Activated CD4-positive, alpha-beta T cell treated with anti-CD3 and anti-CD28 coated beads for 1 hour (primary cell): ENCODE measurements around the gene C19orf47.
"Not testable (repeated sequence)": the region's sequence is repeated elsewhere in the genome, so short reads cannot be mapped to it uniquely, and the experiment has no call there.

ENCODE experiments used
- DNase-seq: peaks from one replicate; pipeline ENCODE4 v3.0.0-alpha.2; 2020

The C19orf47 gene

DNA sequence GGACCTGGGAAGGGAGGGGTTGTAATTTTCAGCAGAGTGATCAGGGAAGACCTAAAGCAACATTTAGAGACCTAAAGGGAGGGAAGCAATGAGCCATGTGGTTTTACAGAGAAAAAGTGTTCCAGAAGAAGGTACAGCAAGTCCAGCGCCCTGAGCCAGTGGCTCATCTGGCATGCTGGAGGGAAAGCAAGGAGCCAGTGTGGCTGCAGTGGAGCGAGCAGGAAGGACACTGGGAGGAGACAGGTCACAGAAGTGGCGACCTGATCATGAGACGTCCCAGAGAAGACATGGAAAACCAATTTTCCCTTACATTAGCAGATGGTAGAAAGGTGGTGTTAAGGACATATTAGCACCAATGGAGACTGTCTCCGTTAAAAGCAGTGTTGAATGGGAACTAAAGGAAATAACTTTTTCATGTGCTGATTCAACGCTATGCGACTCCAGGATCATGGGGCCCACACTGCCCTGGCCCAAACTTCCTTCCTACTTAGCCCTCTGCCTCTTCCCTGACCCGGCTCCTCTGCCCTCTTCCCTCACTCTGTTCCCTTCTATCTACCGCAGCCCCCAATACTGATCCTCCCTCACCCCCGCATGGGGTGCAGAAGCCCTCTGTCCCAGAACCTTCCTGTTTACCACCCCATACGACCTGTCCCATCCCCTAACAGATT, 5.4 kb downstream of the C19orf47 start:
- no peak for DNase-seq

DNA sequence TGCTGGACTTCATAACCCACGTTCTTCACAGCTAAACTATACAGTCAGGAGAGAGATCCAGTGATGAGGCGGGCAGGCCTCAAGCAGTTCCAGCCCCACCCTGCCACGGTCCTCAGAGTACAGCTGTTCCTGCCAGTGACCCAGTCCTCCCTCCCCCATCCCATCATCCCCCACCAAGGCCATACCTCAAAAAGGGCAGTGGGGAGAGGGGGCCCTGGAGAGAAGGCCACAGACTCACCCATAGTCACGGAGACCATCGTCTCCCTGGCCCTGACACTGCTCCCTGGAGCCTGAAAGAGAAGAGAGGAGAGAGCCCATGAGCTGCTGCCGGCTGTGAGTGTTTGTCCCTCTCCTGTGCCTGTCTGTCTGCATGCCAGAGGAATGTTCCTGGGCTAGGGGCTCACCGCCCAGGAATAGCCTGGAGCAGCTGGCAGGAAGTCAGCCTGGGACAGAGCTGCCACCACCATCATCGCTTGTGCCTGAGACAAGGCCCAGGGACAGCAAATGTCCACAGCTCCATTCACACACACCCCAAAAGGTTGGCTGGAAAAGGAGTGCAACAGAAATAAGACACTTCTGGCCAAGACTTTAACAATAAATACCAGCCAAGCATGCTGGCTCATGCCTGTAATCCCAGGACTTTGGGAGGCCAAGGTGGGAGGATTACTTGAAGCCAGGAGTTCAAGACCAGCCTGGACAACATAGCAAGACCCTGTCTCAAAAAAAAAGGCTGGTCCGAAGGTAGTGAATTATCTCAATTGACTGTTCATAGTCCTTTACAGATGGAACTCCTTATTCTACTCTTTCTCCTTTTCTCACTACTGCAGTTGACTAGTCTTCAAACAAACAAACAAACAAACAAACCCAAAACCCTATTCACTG, 6.4 kb downstream of the C19orf47 start:
- no peak for DNase-seq

DNA sequence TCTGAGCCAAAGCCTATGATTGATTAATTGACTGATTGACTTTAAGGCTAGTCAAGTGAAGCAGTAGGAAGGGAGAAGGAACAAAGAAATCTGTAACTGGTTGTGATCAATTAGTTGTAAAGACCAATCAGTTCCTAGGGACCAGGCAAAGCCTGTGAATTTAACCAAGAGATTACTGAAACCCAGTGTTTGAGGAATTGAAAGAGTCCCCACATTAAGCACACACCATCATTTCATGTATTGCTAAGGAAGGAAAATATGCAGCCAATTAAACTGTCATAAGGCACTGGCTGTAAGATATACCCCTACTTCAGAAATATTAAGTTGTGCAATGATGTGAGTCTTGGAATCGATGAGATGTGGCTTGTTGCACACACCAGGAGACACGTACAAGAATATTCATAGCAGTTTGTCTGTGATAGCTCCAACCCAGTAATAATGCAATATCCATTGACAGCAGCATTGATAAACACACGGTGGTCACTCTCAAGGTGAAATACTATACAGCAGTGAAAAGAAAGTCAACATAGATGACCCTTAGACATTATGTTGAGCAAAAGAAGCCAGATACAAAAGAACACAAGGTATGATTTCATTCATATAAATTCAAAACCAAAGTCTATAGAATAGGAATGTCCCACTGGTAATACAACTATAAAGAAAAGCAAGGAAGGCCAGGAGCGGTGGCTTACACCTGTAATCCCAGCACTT, 9.0 kb downstream of the C19orf47 start:
- no peak for DNase-seq

DNA sequence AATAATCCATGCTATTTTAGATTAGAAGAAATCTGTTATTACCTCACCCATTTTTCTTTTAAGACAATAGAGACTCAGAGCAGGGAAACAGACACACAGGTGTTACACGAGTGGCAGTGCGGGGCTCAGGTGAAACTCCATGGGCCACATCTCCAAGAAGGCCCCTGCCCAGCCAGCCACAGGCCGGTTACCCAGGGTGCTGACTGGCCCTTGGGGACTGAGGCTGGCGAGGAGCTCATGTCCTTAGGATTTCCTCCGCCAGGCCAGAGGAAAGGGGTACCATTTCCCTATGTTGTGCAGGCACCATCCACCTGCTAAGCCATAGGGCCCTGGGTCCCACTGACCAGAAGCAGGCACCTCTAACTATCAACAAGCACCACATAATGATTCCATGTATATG, 10.6 kb downstream of the C19orf47 start:
- DNase-seq = no peak

DNA sequence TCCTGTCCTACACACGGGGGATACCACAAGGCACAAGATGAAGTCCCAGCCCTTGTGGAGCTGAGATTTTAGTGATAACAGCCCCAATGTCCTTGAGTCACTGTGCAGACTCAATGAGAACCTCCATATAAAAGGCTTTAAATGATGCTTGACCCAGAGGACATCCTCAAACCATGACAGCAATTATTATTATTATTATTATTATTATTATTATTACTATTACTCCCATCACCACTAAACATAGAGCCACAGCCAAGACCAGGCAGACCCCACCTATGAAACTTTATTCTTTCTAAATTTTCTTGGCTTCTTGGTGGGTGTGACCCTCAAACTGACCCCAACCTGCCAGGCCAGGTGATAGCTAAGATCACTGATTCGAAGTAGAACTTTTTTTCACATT, 11.1 kb downstream of the C19orf47 start:
- no peak for DNase-seq

DNA sequence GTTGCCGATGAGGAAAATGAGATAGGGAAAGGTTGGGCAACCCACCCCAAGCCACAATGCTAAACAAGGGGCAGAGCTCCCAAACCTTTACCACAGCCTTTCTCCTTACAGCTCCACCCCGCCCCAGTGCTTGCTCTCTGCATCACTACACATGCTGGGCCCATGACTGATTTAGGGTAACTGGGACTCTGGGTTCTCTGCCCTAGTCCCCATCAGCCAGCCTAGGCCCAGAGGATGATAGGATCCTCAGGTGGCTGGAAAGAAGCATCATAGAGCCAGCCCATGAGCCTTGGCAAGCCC, 11.6 kb downstream of the C19orf47 start:
- no peak for DNase-seq

DNA sequence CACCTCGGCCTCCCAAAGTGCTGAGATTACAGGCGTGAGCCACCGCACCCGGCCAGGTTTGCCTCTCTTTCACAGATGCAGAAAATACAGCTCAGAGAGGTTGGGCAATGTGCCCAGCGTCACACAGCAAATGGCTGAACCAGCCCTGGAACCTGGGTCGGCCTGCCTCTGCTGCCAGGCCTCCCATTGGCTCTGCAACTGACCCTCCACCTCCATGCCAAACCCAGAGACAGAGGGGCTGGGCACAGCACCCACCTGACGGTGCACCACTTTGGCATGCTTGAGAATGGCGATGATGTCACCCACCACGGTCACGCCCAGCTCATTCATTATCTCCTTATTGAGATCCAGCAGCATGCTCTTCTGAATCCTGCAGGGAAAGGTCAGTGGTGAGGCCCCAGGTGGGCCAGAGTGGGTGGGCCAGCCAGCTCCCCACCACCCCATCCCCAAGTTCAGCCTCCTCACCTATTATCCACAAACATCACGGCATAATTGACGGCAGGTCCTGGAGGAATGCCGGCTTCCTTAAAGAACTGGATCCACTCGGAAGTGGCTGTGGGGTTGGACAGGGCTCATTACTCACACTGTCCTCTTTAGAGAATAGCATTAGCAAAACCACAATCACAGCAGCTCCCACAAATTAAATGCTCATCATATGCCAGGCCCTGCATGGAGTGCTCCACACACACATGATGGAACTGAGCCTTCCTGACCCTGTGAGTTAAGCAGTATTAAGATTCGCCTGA, 12.2 kb downstream of the C19orf47 start:
- DNase-seq = no peak

DNA sequence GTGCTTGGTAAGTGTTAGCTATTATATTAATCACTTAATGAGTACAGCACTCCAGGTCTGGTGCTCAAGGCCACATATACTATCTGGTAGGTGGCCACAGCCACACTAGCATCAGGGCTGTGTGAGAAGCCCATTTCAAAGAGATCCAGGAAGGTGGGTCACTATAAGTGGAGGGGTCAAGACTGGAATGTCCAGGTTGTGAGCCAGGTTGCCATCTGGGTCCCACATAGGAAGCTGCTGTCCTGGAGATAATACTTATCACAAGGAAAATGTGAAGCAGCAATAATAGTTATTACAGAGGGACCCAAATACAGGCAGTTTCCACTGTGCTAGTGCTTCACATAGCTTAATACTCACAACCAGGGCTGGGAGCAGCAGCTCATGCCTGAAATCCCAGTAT, 13.1 kb downstream of the C19orf47 start:
- DNase-seq = no peak

DNA sequence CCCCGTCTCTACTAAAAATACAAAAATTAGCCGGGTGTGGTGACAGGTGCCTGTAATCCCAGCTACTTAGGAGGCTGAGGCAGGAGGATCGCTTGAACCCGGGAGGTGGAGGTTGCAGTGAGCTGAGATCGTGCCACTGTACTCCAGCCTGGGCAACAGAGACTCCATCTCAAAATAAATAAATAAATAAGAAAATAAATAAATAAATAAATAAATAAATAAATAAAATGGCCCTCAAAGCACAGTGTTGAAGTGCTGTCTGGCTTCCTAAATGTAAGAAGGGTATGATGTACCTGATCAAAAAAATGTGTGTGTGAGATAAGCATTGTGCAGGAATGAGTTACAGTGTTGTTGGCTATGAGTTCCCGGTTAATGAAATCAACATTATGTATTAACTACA, 15.1 kb downstream of the C19orf47 start:
- not testable (repeated sequence) for DNase-seq

DNA sequence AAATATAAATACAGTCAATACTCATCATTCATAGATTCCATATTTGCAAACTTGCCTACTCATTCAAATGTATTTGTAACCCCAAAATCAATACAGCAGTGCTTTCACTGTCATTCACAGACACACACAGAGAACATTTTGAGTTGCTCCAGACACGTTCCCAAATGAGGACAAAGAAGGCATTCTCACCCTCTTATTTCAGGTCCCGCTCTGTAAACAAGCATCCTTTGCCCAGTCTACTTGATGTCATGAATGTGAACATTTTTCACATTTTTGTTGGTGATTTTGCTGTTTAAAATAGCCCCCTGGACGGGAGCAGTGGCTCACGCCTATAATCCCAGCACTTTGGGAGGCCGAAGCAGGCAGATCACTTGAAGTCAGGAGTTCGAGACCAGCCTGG, 15.5 kb downstream of the C19orf47 start:
- DNase-seq = no peak

DNA sequence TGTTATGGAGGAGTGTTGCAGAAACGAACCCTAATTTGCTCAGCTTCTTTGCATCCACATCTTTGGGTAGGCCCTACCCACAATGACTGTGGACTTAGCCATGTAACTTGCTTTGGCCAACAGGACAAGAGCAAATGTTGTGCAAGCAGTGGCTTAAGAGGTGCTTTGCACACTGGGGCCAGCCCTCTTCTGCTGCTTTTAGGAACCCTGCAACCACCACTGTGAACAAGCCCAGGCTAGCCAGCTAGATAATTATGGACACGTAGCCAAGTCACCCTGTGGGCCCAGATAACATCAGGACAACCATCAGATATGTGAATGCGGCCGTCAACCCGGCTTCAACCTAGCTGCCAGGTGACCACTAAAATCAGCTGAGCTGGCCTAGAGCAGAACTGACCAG, 17.1 kb downstream of the C19orf47 start:
- DNase-seq = no peak

DNA sequence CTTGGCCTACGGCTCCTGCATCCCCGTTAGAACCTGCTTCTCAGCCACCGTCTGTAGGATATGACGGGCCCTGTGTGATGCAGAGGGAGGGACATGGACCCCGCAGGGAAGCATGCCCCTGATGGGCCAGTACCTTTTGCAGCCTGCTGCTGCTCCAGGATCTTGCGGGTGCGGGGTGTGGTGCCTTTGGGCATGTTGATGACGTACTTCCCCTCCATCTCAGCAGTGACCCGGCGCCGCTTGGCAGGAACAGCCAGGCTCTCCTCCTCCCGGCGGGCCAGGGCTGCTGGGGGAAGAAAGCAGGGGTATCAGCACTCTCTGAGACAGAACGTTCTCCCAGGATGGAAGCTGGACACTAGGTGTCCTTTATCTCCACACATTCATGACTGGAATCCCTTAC, 22.0 kb downstream of the C19orf47 start:
- no peak for DNase-seq

DNA sequence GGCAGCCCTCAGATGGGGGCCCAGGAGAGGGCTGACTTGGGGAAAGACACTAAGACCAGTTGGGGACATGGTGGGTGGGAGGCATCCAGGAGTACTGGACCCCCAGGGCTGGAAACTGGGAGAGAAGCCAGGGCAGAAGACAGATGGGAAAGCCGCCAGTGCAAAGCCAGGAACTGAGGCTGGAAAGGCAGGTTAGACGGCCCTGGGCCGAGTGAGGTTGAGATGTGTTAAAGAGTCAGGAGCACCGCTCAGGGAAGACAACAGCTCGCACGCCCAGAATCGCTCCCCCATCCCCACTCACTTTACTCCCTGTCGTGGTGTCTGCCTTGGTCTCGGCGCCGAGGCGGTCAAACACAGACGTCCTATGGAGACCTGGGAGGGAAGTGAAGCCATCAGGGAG, 24.5 kb downstream of the C19orf47 start:
- no peak for DNase-seq

DNA sequence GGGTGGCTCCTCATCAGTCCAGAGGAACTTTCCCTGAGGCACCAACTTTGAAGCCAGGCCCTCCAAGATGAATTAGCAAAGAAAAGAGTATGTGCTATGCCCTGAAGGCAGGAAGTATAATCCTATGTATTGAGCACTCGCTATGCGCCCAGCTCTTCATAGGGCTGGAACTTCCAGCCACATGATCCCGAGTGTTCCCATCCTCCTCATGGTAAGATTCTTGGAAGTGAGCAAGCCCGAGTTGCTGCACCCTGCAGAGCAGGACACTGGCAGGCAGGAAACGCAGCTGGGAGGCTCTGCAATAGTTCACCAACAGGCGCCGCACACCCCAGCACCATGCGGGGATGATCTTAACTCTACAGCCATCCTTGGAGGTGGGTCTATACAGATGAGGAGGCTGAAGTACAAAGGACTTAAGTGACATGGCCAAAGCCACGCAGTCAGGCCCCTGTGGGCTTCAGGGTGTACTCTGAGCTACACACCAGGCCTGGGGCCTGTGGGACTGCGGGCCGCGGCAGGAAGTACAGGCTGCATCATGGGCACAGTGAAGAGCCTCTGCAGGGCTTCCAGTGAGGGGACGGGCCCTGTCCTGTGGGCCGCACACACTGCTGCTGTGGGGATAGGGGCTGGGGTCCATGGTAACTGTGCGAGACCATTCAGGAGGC, 25.1 kb downstream of the C19orf47 start:
- DNase-seq = no peak

DNA sequence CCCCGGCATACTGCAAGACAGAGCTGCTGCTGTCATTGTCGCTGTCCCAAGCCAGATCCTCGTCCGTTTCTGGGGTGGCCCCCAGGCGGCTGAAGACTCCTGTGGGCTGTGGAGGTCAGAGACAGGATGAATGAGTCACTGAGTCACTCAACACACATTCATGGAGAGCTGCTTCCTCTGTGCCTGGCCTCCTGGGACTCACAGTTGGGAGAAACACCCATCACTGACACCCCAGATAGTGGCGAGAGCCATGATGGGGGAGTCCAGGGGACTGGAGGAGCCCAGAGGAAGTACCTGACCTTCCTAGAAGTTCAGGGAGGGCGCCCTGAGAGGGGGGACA, 26.0 kb downstream of the C19orf47 start:
- no peak for DNase-seq

DNA sequence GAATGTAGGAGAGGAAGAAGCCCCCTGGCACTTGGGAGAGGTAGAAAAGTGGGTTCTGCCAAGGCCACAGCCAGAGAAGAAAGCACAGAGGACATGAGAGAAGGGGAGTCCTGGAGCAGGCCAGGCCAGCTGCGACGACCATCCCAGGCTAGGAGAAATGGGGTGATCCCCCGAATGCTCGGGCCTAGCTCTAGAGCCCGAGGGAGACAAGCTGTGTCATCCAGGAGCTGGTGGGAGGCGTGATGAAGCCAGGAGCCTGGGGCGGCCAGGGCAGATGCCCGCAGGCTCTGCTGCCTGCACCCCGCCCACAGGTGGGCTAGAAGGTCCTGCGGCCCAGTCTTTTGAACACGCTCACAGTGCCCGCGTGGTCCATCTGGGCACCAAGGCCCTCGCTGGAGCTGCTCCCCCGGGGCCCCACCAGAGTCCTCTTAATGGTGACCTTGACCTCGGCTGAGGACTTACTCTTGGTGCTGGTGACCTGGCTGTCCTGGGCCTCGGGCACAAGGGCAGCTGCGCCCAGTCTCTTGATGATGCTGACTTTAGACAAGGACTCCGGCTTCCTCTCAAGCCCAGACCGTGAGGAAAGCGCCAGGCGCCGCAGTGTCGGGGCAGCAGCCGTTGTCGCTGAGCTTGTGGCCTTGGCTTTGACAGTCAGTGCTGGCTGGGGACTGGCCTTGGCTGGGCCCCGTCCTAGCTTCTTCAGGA, 26.5 kb downstream of the C19orf47 start:
- no peak for DNase-seq

DNA sequence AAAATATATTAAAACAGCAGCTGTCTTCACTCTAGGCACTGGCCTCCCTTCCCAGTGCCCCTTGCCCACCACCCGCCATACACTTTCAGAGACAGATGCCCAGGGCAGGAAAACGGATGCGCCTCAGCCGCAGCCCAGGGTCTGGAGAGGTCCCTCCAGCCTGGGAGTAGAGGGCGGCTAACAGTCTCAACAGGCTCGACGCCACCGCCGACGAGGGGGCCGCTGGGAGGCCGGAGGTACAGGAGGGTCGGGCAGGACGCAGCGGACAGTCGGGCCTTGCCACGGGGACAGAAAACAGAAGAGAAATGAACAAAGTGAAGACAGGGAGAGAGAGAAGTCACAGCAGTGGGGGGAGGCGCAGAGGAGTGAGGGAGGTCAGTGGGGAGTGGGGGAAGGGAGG, 27.1 kb downstream of the C19orf47 start:
- no peak for DNase-seq

DNA sequence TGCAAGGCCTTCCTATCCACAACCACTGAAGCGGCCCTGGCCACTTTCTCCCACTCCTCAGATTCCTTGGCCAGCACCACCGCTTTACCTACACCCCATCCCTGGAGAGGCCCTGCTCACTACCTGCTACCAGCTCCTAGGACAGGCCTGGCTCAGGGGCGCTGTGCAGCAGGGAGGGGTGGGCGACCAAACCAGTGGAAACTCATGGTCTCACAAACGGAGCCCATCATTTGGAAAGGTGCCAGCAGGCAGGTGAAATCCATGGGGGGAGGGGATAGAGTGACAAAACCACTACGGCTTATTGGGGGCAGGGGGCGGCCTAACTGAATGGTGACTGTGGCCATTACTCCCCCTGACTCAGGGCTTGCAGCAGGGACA, 27.6 kb downstream of the C19orf47 start:
- no peak for DNase-seq

DNA sequence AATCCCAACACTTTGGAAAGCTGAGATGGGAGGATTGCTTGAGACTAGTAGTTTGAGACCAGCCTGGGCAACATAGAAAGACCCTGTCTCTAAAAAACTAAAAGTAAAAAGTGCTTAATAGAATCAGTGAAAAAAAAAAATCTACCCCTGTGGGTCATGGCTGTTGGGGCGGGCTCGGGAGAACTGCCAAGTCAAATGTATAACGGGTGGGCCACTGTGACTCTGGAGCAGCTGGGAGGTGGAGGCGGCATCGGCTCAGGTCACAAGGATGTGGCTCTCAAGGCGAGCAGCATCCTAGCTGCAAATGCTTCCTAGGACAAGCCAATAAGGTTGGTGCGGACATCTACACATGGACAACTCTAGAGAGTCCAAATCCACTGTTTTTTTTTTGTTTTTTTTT, 30.9 kb downstream of the C19orf47 start:
- no peak for DNase-seq

DNA sequence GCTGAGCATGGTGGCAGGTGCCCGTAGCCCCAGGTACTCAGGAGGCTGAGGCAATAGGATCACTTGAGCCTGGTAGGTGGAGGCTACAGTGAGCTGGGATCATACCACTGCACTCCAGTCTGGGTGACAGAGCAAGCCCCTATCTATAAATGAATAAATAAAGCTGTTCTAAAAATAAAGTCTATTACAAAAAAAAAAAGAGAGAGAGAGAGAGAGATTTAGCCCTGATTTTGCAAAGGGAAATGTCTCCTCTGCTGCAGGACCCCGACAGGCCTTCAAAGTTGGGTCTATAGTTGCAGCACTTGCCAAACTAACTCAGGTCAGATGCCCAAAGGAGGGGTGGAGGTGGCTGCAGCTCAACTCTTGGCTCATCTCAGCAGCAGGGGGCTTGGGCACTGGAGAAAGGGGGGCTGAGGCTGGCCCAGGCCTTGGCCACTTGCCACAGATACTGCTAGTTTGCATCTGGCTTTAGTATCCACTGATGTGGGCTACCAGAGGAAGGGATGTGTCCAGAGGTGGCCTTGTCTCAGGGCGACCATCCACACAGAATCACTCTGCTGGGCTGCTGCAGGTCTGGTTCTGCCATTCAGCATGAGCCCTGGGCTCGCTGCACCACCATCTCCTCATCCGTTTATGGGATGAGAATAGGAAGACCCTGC, 32.3 kb downstream of the C19orf47 start:
- DNase-seq = no peak

DNA sequence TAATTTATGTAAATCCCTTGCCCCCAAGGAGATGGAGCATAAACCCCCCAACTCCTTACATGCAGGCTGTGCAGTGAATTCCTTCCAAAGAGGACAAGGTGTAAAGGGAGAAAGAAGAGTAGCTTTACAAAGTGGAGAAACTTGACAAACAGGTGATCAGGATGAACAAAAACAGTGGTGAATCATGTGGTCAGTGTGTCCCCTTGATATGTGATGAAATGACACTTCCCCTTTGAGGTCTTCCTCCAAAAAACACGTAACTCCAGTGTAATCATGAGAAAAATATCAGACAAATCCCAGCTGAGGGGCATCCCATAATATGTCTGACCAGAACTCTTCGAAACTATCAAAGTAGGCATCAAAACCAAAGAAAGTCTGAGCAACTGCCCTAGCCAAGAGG, 33.5 kb downstream of the C19orf47 start:
- no peak for DNase-seq
